HG02610 (cell line): ENCODE results near the gene STXBP3.

Experiments used
- ATAC-seq: cut with Tn5 transposase; IDR thresholded peaks from one replicate; pipeline ENCODE4 v1.9.1; 2021; ENCODE audit warnings: mild to moderate bottlenecking, moderate library complexity; ENCODE audit not compliant: unreplicated experiment

The STXBP3 gene

DNA sequence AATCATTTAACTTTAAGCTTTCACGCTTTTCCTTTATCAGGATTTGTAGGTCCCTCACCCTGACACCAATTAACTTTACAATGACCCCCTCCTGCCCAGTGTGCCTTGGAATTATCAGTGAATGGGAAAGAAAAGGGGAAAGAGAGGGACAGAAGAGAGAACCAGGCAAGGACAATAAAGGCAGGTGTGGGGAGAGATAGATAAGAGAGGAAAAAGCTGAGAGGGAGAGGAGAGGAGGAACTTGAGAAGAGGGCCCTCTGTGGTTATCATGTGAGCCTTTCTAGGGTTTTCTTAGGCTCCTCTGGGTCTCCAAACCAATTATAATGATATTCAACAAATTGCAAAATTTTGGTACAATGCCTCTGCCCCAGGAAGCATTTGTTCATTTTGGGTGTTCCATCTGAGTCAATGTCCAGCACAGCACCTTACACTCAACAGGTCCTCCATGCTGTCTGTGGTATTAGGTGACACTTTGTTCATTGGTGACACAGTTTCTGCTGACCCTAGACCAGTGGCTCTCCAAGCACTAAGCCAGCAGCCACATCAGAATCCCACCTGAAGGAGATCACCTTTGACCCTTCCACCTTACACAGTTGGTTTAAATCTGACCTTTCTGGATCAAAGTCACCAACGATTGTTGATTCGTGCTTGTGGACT lies 96.2 kb downstream of the STXBP3 start:
- no peak for ATAC-seq

DNA sequence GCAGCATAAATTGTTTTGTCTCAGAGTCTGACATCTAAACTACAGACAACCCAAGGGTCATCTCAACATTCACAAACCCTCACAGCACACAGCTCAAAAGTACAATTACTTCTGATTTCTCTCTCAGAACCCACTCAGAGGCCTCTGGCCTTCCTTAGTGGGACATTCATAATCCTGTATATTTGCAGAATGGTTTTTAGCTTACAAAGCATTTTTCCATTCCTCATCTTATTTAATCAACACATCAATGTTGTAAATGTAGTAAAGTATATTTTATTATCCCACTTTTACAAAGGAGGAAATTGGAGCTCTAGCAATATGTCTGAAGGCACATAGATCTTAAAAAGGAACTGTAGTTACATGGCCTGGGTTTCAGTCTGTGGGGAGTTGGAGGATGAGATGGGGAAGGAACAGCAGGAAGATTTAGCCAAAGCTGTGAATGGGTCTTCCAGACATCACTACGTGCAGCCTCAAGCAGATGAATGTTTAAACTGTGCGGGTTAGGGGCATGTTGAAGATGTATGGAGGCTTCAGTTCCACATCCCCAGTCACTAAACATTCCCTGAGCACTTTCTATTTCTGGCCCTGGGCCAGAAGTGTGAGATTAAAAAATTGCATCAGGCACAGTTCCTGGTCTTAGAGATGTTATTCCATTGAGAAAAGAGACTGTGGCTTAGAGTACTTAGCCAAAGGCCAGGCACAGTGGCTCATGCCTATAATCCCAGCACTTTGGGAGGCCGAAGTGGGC lies 97.1 kb downstream of the STXBP3 start:
- no peak for ATAC-seq

DNA sequence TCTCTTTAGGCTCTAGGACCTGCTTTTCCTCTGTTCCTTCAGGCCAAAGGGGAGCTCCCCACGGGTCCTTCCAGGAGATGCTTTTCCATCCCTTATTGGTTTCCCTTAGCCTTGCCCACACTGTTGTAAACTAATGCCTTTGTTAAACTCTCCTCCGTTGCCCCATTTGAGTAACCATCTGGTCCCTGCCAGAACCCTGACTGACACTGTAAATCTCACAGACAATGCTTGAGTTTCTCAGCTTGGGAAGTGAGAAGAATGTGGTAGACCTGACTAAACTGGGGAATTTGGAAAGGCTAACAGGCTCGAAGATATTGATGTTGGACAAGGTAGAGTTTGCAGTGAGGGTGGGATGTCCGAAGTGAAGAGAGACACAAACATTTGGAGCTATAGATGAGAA lies 99.0 kb downstream of the STXBP3 start:
- ATAC-seq = no peak

DNA sequence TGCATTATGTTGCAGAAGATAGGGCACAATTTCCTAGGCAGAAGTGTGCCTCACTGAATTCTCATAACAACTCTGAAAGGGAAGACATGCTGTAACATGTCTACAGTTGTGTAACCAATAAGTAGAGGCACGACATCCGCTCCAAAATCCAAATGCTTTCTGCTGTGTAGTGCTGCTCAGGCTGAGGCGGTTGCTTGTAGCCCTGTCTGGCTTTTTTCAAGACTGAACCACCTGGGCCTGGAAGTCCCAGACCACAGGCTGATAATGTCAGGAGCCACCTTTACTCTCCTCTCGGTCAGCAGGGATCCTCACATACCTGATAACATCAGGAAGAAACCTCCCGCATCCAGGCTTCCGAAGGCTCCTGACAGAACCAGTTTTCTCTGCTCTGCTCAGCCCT lies 99.5 kb downstream of the STXBP3 start:
- ATAC-seq = no peak

DNA sequence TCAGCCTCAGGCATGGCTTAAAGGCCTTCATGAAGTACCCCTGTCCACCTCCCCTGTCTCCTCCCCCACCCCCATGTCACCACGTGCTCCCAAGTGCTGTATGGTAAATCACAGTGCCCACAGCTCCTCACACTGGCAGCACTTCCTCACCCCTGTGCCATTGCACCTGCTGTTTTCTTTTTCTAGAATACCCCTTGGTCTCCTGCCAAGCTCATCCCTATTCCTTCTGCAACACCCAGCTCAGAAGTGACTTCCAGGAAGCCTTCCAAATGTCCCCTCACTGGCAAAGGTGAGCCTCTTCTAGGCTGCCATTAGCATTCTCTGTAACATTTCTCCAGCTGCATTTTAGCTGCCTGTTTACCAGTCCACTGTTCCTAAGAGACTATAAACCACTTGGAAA lies 101.0 kb downstream of the STXBP3 start:
- no peak for ATAC-seq

DNA sequence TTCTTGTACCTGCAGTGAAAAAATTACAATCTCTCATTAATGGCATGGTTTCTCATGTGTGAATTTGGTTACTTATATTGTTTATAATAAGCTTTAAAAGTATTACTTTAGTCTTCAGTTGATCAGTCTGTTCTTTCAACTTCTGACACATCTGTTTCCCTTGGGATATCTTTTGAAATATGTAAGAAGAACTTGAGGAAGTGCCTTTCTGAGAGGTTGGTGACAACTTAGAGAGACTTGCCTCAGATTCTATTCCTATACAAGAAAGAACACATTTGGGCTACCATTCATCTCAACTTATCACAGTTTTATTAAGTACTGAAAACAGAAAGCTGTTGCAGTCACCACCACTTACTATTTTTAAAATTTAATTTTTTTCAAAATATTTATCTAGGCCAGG lies 102.3 kb downstream of the STXBP3 start:
- no peak for ATAC-seq

DNA sequence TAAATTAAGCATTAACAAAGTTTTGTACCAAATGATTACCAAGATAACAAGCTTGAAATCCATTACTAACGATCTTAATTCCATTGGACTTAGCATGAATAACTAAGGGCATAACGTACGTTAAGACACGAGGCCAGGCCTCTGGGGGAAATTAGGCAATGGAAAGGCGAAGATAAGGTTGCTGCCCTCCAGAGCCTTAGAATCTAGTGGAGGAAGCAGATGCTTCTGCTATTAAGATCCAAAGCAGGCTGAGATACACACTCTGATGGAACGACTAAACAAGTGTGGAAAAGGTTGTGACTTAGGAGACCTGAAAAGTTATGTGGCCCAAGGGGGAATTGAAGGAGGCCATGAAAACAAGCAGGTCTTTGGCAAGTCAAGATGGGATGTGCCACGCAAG lies 104.5 kb downstream of the STXBP3 start:
- no peak for ATAC-seq

DNA sequence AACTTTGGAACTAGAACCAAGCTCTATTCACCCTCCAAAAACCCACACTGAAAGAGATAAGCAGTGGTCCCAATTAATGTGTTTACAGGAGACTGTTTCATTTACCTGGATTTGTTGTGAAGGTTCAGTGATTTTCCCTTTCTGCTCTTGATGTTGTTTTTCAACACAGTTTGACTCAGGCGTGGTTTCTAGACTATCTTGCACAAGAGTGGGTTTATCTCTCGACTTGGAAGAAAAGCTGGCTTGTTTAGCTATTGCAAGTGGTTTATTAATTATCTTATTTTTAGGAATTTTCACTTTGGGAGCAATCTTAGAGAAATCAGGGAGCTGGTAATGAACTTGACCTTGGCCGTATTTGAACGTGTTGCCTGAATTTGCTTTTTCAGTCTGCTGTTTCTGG lies 105.1 kb downstream of the STXBP3 start:
- no peak for ATAC-seq

DNA sequence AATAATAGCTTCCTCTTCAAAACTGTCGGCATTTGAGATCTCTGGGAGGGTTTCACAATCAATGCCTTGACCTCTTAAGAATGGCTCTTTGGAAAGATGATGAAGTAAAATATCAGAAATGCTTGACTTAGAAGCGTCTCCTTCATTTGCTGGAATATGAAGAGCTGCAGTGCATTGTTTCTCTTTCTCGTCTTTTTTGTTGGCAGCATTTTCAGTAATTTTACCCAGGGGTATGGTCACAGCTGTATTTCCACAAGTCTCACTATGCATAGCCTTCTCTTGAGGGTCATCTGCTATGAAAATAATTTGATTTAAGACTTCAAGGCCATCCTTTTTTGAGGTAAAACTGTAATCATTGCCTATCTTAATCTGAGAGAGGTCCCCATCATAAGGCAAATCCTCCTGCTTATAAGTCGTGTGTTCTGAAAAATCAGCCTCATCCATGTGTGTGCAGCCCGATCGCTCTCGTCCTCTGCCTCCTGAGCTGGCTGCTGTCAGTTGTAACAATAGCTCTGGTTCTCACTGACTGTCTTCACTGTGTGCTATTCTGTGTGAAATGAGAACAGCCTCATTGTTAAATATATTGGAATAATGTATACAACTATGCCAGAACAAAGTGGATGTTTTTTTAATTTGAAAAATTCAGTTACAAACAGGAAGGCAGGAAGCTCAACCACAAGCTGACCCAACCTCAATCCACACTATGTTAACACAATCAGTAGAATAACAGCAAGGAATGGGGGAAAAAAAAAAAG lies 105.9 kb downstream of the STXBP3 start:
- no peak for ATAC-seq

DNA sequence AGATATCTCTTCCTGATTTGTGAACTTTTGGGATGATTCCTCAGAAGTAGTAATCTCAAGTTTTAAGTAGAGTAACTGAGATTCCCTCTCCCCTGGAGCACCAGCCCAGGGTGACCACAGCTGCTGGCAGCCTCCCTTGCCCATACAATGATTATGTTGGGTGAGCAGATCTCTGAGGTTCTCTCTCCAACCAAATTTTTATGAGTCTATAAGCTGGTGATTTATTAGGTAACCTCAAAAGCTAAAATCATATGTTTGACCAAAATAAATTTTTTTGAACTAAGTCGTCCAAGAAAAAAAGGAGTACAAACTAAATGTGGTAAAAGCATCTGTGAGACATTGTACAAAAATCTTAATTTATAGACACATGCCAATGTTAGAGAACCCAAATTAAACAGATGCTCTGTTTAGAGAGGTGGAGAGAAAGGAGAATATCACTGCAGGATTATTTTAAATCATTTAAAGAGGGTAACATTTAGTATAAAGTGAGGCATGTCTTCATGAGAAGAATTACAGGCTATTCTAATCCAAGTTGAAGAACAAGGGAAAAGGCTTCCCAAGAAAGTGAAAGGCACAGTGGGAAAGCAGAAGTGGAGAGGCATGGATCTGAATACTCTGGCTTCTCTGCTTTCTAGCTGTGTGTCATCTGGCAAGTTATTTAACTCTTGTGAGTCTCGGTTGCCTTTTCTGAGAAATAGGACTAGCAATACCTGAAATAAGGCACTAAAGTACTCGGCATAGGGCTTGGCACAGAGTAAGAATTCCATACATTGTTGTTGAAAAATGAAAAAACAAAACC lies 107.9 kb downstream of the STXBP3 start:
- ATAC-seq = no peak

DNA sequence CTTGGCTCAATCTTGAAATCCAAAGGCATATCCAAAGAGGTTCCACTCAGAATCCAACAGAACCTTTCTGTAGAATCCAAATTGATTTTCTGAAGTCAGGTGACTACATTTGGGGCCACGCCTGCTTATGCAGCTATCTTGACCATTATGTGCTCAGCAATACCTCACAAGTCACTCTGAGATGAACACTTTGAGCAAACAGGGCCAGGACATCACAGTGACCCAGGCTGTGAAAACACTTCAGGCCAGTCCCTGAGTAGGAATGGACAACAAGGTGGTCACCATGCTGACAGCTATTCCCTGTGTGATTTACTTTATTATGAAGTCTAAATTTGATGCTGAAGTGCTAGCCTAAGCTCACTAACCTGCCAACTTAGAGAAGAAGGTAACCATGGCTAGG lies 110.5 kb downstream of the STXBP3 start, which contains the start of gene AKNAD1:
TSS of gene AKNAD1 (minus strand) at position 101 of the 400 bp plus-strand sequence. CDS start 4,430 bp downstream, outside the sequence.
- ATAC-seq = no peak

DNA sequence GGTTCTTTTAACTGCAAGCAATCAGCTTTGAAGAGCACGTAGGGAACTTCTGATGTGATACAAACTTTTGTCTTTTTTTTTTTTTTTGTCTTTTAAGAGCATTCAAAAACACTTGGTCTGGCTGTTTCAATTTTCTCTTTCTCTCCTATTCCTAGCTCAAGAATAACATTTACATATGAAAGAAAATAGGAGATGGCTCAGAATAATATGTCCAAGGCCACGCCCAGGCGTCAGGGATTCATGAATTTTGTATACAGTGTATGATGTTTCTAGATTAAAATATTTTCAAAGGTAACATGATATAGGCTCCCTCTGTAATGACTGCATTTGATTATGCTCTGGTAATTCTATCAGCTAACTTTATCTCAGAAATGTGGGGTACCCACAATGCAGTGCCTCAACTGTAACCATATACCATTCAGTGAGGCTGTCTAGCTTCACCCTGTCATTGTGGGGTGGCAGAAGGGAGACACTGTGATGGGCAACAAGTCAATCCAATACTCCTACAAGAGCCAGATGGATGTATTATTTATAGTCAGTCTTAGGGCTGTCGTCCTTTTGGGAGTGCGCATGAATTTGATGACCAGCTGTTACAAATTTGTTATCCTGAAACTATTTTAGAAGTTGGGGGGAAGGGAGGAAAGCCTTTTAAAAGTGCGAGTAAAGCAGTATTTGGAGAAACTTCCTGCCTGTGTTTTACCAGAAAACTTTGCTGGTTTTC lies 111.9 kb downstream of the STXBP3 start:
- ATAC-seq = no peak
